Measurements from ENCODE around the gene TP53TG5. TPM values are rescaled to one million over a fixed set of nuclear protein-coding genes. Genes with fewer than 3 reads are reported as not detected.

Gene TP53TG5
- total and polyA plus RNA-seq, 2 of the 8 experiments (the other 6 are each of a cell fraction or from before 2014, with no cell fraction given): not detected

DNA sequence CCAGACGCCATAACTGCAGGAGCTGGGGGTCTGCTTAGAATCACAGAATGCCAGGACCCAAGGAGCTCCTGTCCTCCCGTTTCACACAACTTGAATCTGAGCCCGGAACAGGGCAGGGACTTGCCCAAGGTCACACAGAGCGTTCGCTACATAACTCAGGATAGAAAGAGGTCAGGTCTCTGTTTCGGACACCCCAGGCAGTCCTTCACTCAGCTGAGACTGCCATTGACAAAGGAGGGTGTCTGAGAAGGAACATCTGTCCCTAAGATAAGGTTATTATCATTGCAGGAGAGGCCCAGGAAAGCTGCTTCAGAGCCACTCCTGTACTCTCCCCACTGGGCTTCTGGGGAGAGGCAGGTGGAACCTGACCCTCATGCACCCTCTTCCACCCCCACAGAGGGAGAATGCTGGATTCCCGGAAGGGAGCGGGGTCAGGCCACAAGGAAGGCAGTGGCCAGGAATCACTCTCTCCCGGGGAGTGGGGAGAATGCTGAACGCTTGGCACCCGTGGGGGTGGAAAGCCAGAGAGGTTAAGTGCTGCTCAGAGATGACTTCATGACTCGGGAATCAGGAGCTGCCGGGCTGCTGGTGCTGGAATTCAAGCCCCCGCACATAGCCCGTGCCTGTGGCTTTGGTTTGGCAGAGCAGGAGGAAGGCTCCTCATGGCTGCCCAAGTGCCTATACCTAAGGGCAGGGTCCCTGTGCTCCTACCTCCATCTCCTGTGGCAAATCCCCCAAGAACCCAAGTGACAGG lies 40.6 kb downstream of the TP53TG5 start:
- Histone ChIP-seq H2AFZ (ENCODE audit: low read length) (no peak overlapping the region), H2BK20ac (ENCODE audit: low read length) (no peak overlapping the region), H3K9me3 (ENCODE audit: insufficient read depth in 2 of 2, low read depth in 1 of 2, low read length in 1 of 2) (no peaks in the 10 kb centered on the region), H4K91ac (replicated peaks; ENCODE audit: insufficient read length, low read length) (no peak overlapping the region), H3K27ac (ENCODE audit: low read depth, low read length) (peak overlapping the region; percentile 39), H2AK5ac (ENCODE audit: low read depth, low read length) (0 out of 2 replicates have a peak overlapping the region, but pooled peaks have one; percentile 65), H3K79me1 (ENCODE audit: low read depth, low read length) (peaks cover 19% of the 10 kb centered on the region), H3K4me1 (replicated peaks in 1 of 4; ENCODE audit: control insufficient read depth in 3 of 4, insufficient read depth in 4 of 4, low read length in 3 of 4) (peaks cover 11 to 43% (median 28%) of the 10 kb centered on the region in 4 experiments), H2BK12ac (ENCODE audit: low read depth, low read length) (peak overlapping the region; percentile 63), H2BK120ac (replicated peaks; ENCODE audit: low read depth, low read length) (peak overlapping the region; percentile 44), H3K23me2 (ENCODE audit: low read depth, low read length) (no peaks in the 10 kb centered on the region), H2BK15ac (ENCODE audit: low read length) (peak overlapping the region; percentile 50; the same call in 1 of the 2 replicates), H4K20me1 (replicated peaks in 1 of 2; ENCODE audit: control insufficient read depth in 1 of 2, insufficient read depth in 2 of 2, low read length in 2 of 2) (peaks cover 0 to 2% of the 10 kb centered on the region in 2 experiments), H3K18ac (ENCODE audit: extremely low read depth, low read length) (peak overlapping the region; percentile 44), H3K4me2 (ENCODE audit: insufficient read depth in 1 of 2, low read depth in 2 of 2, low read length in 2 of 2) (peak overlapping the region in 1 of 2 experiments; percentile 15; a peak in 1 of 4 replicates), H3K4me3 (ENCODE audit: extremely low read depth in 1 of 4, insufficient read depth in 2 of 4, low read depth in 3 of 4, low read length in 4 of 4) (no peak overlapping the region), H3K4ac (replicated peaks; ENCODE audit: insufficient read length, low read depth, low read length) (no peak overlapping the region), H4K5ac (ENCODE audit: insufficient read length, low read depth, low read length) (peak overlapping the region; percentile 9), H3K14ac (ENCODE audit: insufficient read length) (no peak overlapping the region), H2BK5ac (ENCODE audit: low read depth, low read length) (peak overlapping the region; percentile 56), H3K56ac (replicated peaks; ENCODE audit: insufficient read length, low read depth, low read length) (no peak overlapping the region), H3K23ac (ENCODE audit: insufficient read length) (no peak overlapping the region), H3K9ac (replicated peaks in 1 of 4; ENCODE audit: extremely low read depth in 1 of 4, low read depth in 3 of 4, low read length in 3 of 4) (no peak overlapping the region; a peak in 2 of 7 replicates), H3K36me3 (ENCODE audit: control insufficient read depth in 2 of 4, insufficient read depth in 4 of 4, low read length in 3 of 4) (peaks cover 0 to 7% (median 2%) of the 10 kb centered on the region in 4 experiments; a peak in 5 of 8 replicates), H3K27me3 (replicated peaks in 1 of 4; ENCODE audit: control insufficient read depth in 3 of 4, extremely low read depth in 1 of 4, insufficient read depth in 3 of 4, low read length in 3 of 4) (no peaks in the 10 kb centered on the region), H3K79me2 (ENCODE audit: control insufficient read depth in 1 of 2, insufficient read depth in 2 of 2, low read length in 2 of 2) (peaks cover 0 to 65% of the 10 kb centered on the region in 2 experiments; a peak in 3 of 4 replicates), H4K8ac (ENCODE audit: extremely low read depth, insufficient read depth, low read length) (peak overlapping the region; percentile 81; the same call in 1 of the 2 replicates)
- ChIA-PET CTCF (ENCODE audit: partially characterized antibody) (interaction anchor here (0.7 to 5.0 kb wide), 11 partner anchors 14 to 121 kb away, joined by 3 to 44 read pairs (median 4); partner anchors contain the start of gene SYS1), POLR2A (ENCODE audit: partially characterized antibody) (interaction anchor here (0.9 to 8.1 kb wide), 11 partner anchors 11 to 91 kb away, joined by 3 to 60 read pairs (median 4); partner anchors contain the start of genes PIGT and SDC4)
- WGBS, 2 experiments (ENCODE audit: extremely low coverage in 1 of 2, insufficient coverage in 1 of 2, insufficient read length in 1 of 2, insufficient replicate concordance in 2 of 2, low coverage in 1 of 2, low lambda C conversion rate in 2 of 2, missing lambda C conversion rate in 1 of 2): 82% methylated on average over 15 of the region's 15 CpGs; no CpG with 5 or more reads in 1 of the 2 experiments
- FAIRE-seq: no peak
- DNase-seq (ENCODE audit: low read depth in 1 of 2, low spot score in 2 of 2): peak in 1 of 2 experiments; percentile 52
- TF ChIP-seq RFX5 (IDR thresholded peaks at IDR 0.05; ENCODE audit: borderline replicate concordance, low read depth, low read length): no peak
- no peak for TF ChIP-seq RBBP5 (IDR thresholded peaks at IDR 0.05; ENCODE audit: borderline replicate concordance, low read depth, low read length)
- no peak for TF ChIP-seq CHD2 (IDR thresholded peaks at IDR 0.05; ENCODE audit: low read length)
- TF ChIP-seq GABPA (IDR thresholded peaks at IDR 0.05; ENCODE audit: borderline replicate concordance, insufficient read depth, low read length): no peak
- TF ChIP-seq CHD1 (IDR thresholded peaks at IDR 0.05; ENCODE audit: low read depth, low read length): no peak
- no peak for TF ChIP-seq CEBPB (IDR thresholded peaks at IDR 0.05; ENCODE audit: low read depth, low read length)
- TF ChIP-seq, protein P1, sequence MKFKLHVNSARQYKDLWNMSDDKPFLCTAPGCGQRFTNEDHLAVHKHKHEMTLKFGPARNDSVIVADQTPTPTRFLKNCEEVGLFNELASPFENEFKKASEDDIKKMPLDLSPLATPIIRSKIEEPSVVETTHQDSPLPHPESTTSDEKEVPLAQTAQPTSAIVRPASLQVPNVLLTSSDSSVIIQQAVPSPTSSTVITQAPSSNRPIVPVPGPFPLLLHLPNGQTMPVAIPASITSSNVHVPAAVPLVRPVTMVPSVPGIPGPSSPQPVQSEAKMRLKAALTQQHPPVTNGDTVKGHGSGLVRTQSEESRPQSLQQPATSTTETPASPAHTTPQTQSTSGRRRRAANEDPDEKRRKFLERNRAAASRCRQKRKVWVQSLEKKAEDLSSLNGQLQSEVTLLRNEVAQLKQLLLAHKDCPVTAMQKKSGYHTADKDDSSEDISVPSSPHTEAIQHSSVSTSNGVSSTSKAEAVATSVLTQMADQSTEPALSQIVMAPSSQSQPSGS (IDR thresholded peaks at IDR 0.05; ENCODE audit: low read length): no peak
- TF ChIP-seq YY1 (IDR thresholded peaks at IDR 0.05; ENCODE audit: low read depth, low read length): no peak
- TF ChIP-seq TAF1 (IDR thresholded peaks at IDR 0.05; ENCODE audit: low read depth, low read length): no peak
- no peak for TF ChIP-seq GTF2F1 (IDR thresholded peaks at IDR 0.05; ENCODE audit: borderline replicate concordance, low read depth, low read length)
- no peak; a peak in 1 of 3 replicates for TF ChIP-seq POLR2A (IDR thresholded peaks at IDR 0.05; ENCODE audit: control extremely low read depth in 1 of 2, low read depth in 2 of 2, low read length in 2 of 2)

Measured in H1 (cell line).